ENCODE measurements around the gene STOML1. TPM values are rescaled to one million over a fixed set of nuclear protein-coding genes. Genes with fewer than 3 reads are reported as not detected.

Gene STOML1
- polyA plus RNA-seq, 3 donors = 3.8 to 5.1 (median 4.7) TPM

DNA sequence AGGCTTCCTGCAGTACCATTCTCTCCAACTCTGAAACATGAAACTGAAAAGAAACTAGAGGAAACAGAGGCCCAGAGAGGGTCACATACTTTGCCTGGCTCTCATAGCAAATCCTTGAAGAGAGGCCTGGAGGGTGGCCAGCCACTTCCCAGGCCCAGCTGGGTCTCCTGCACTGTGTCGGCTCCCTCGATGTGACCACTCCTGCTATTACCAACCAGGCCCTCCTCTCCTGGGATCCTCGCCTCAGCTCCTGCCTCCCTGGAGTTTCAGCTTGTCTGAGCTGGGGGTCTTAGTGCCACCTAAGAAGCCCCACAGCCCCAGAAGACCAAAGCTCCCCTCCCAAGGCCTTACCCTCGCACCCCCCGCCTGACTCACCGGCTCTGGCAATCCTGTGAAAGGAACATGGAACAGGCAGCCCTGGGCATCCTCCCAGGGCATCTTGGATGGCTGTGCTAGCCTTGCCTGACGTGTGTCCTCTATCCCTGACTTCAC lies 61.3 kb downstream of the STOML1 start:
- intact Hi-C loops (cut with micrococcal nuclease) = no loop called here
- Histone ChIP-seq H2AFZ (ENCODE audit: insufficient read depth, low read depth, low read length, poor library complexity, severe bottlenecking) (no peak overlapping the region), H3K79me2 (ENCODE audit: insufficient read depth, low read length) (no peaks in the 10 kb centered on the region), H3K4me3 (replicated peaks in 1 of 3; ENCODE audit: low read depth in 2 of 3, low read length in 3 of 3) (no peak overlapping the region), H3K36me3 (replicated peaks in 1 of 2; ENCODE audit: control insufficient read depth in 1 of 2, insufficient read depth in 2 of 2, low read length in 2 of 2) (no peaks in the 10 kb centered on the region), H3K9me3 (replicated peaks in 1 of 2; ENCODE audit: control insufficient read depth in 1 of 2, insufficient read depth in 1 of 2, low read length in 2 of 2) (peaks cover 0 to 5% of the 10 kb centered on the region in 2 donors), H3K27ac (ENCODE audit: low read depth in 1 of 2, low read length in 2 of 2) (no peak overlapping the region), H3K4me2 (replicated peaks; ENCODE audit: extremely low read depth, low read length, poor library complexity, severe bottlenecking) (no peak overlapping the region), H3K4me1 (ENCODE audit: control insufficient read depth in 1 of 2, insufficient read depth in 2 of 2, low read length in 2 of 2) (peaks cover 9 to 25% of the 10 kb centered on the region in 2 donors), H3K9ac (ENCODE audit: insufficient read depth, low read length, poor library complexity, severe bottlenecking) (no peak overlapping the region), H3K27me3 (ENCODE audit: control insufficient read depth in 2 of 2, insufficient read depth in 2 of 2, low read length in 2 of 2) (peaks cover 13 to 36% of the 10 kb centered on the region in 2 donors), H4K20me1 (ENCODE audit: insufficient read depth, low read length) (no peaks in the 10 kb centered on the region)
- WGBS (ENCODE audit: insufficient coverage) = 88% methylated on average over 7 of the region's 7 CpGs
- Mint-ChIP-seq H3K36me3 (peaks cover 0 to 6% of the 10 kb centered on the region in 2 donors), H3K9me3 (peaks cover 0 to 4% (median 0%) of the 10 kb centered on the region in 7 donors), H3K4me3 (no peak overlapping the region), H3K27ac (peak overlapping the region in 1 of 7 donors; percentile 38), H3K27me3 (ENCODE audit: low read depth in 3 of 3) (peaks cover 25 to 43% (median 26%) of the 10 kb centered on the region in 3 donors), H3K4me1 (peaks cover 7% of the 10 kb centered on the region)
- TF ChIP-seq, protein P1, sequence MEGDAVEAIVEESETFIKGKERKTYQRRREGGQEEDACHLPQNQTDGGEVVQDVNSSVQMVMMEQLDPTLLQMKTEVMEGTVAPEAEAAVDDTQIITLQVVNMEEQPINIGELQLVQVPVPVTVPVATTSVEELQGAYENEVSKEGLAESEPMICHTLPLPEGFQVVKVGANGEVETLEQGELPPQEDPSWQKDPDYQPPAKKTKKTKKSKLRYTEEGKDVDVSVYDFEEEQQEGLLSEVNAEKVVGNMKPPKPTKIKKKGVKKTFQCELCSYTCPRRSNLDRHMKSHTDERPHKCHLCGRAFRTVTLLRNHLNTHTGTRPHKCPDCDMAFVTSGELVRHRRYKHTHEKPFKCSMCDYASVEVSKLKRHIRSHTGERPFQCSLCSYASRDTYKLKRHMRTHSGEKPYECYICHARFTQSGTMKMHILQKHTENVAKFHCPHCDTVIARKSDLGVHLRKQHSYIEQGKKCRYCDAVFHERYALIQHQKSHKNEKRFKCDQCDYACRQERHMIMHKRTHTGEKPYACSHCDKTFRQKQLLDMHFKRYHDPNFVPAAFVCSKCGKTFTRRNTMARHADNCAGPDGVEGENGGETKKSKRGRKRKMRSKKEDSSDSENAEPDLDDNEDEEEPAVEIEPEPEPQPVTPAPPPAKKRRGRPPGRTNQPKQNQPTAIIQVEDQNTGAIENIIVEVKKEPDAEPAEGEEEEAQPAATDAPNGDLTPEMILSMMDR (IDR thresholded peaks at IDR 0.05) = no peak
- no peak for DNase-seq

DNA sequence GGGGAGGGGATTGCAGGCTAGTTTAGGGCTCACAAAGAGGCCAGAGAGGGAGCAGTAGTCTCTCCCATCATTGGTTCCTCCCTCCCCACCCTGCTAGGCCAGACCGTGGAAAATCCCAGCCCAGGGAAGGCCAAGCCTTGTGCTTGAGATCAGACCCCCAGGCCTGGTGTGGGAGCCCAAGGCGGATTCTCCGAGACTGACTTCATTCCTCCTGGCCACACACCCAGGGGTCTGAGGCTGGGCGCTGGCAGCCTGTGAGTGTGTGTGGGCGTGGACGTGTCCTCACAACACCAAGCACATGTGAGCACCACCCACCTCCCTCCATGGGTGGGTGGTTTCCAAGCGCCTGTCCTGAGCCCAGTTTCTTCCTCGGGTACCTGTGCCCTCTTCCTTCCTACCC lies 61.7 kb downstream of the STOML1 start:
- H3K4me3 Mint-ChIP-seq = no peak overlapping the region
- no peak overlapping the region for H3K9ac ChIP-seq (ENCODE audit: insufficient read depth, low read length, poor library complexity, severe bottlenecking)
- no peaks in the 10 kb centered on the region for H4K20me1 ChIP-seq (ENCODE audit: insufficient read depth, low read length)
- TF ChIP-seq, protein P1 (IDR thresholded peaks at IDR 0.05) = no peak
- no peak overlapping the region for H3K4me2 ChIP-seq (replicated peaks; ENCODE audit: extremely low read depth, low read length, poor library complexity, severe bottlenecking)
- no peaks in the 10 kb centered on the region for H3K79me2 ChIP-seq (ENCODE audit: insufficient read depth, low read length)
- peaks cover 13 to 41% of the 10 kb centered on the region in 2 donors for H3K27me3 ChIP-seq (ENCODE audit: control insufficient read depth in 2 of 2, insufficient read depth in 2 of 2, low read length in 2 of 2)
- H3K4me1 ChIP-seq (ENCODE audit: control insufficient read depth in 1 of 2, insufficient read depth in 2 of 2, low read length in 2 of 2) = peaks cover 9 to 25% of the 10 kb centered on the region in 2 donors
- H3K36me3 ChIP-seq (replicated peaks in 1 of 2; ENCODE audit: control insufficient read depth in 1 of 2, insufficient read depth in 2 of 2, low read length in 2 of 2) = no peaks in the 10 kb centered on the region
- intact Hi-C loops (cut with micrococcal nuclease) = no loop called here
- H3K4me3 ChIP-seq (replicated peaks in 1 of 3; ENCODE audit: low read depth in 2 of 3, low read length in 3 of 3) = no peak overlapping the region
- 63% methylated on average over 2 of the region's 8 CpGs for WGBS (ENCODE audit: insufficient coverage)
- no peak overlapping the region for H3K27ac ChIP-seq (ENCODE audit: low read depth in 1 of 2, low read length in 2 of 2)
- H3K27ac Mint-ChIP-seq = no peak overlapping the region
- H2AFZ ChIP-seq (ENCODE audit: insufficient read depth, low read depth, low read length, poor library complexity, severe bottlenecking) = no peak overlapping the region
- H3K4me1 Mint-ChIP-seq = peaks cover 8% of the 10 kb centered on the region
- peaks cover 0 to 9% of the 10 kb centered on the region in 2 donors for H3K36me3 Mint-ChIP-seq
- H3K27me3 Mint-ChIP-seq (ENCODE audit: low read depth in 3 of 3) = peaks cover 30 to 48% (median 31%) of the 10 kb centered on the region in 3 donors
- H3K9me3 Mint-ChIP-seq = peaks cover 0 to 4% (median 0%) of the 10 kb centered on the region in 7 donors
- peaks cover 0 to 5% of the 10 kb centered on the region in 2 donors for H3K9me3 ChIP-seq (replicated peaks in 1 of 2; ENCODE audit: control insufficient read depth in 1 of 2, insufficient read depth in 1 of 2, low read length in 2 of 2)
- DNase-seq = no peak
